Astrocyte (in vitro differentiated cells and primary cell): ENCODE results near the gene PML. TPM values are rescaled to one million over a fixed set of nuclear protein-coding genes. Genes with fewer than 3 reads are reported as not detected.

ENCODE experiments used
- DNase-seq: peaks from one replicate; pipeline ENCODE4 v3.0.0-alpha.2; 2010; ENCODE audit warnings: low read depth
- FAIRE-seq: peaks from 2 replicates; lab custom pipeline; 2011; peaks lifted over from hg19 to GRCh38; lab: Jason Lieb, UNC
- H2AFZ ChIP-seq: 2 replicates; pipeline ENCODE4 v1.6.0; 2012; ENCODE audit warnings: low read depth, low read length, inconsistent platforms
- H3K27ac ChIP-seq: 2 replicates; pipeline ENCODE4 v1.5.1; 2011; ENCODE audit warnings: low read depth, low read length, inconsistent platforms
- H3K27me3 ChIP-seq: 2 replicates; pipeline ENCODE4 v1.6.0; 2011; ENCODE audit warnings: low read length, inconsistent platforms; ENCODE audit not compliant: insufficient read depth
- H3K36me3 ChIP-seq: 2 replicates; pipeline ENCODE4 v1.5.1; 2011; ENCODE audit warnings: low read length, inconsistent platforms; ENCODE audit not compliant: insufficient read depth
- H3K4me1 ChIP-seq: 2 replicates; pipeline ENCODE4 v1.5.1; 2011; ENCODE audit warnings: low read length, inconsistent platforms; ENCODE audit not compliant: insufficient read depth
- H3K4me2 ChIP-seq: 2 replicates; pipeline ENCODE4 v1.6.0; 2012; ENCODE audit warnings: low read length, inconsistent platforms
- H3K4me3 ChIP-seq: 2 replicates; pipeline ENCODE4 v1.5.1; 2011; ENCODE audit warnings: low read depth, mild to moderate bottlenecking, low read length, inconsistent platforms; ENCODE audit not compliant: insufficient read depth
- H3K79me2 ChIP-seq: 2 replicates; pipeline ENCODE4 v1.6.0; 2012; ENCODE audit warnings: mild to moderate bottlenecking, low read length, inconsistent platforms; ENCODE audit not compliant: insufficient read depth
- H3K9ac ChIP-seq: 2 replicates; pipeline ENCODE4 v1.6.0; 2012; ENCODE audit warnings: mild to moderate bottlenecking, low read length, inconsistent platforms
- H3K9me3 ChIP-seq: 2 replicates; pipeline ENCODE4 v1.5.1; 2012; ENCODE audit warnings: low read depth, mild to moderate bottlenecking, low read length, inconsistent platforms; ENCODE audit not compliant: insufficient read depth
- H4K20me1 ChIP-seq: 2 replicates; pipeline ENCODE4 v1.6.0; 2012; ENCODE audit warnings: low read length, inconsistent platforms; ENCODE audit not compliant: insufficient read depth
- H3K27ac Mint-ChIP-seq: one replicate; pipeline ENCODE4 v1.8.0; 2021; ENCODE audit warnings: mild to moderate bottlenecking, mixed read lengths; ENCODE audit not compliant: unreplicated experiment
- H3K27me3 Mint-ChIP-seq: one replicate; pipeline ENCODE4 v1.8.0; 2021; ENCODE audit warnings: low read depth, mixed read lengths; ENCODE audit not compliant: unreplicated experiment
- H3K36me3 Mint-ChIP-seq: one replicate; pipeline ENCODE4 v1.8.0; 2021; ENCODE audit warnings: low read depth, mixed read lengths; ENCODE audit not compliant: unreplicated experiment
- H3K4me1 Mint-ChIP-seq: one replicate; pipeline ENCODE4 v1.8.0; 2021; ENCODE audit warnings: low read depth, mixed read lengths; ENCODE audit not compliant: unreplicated experiment
- H3K4me3 Mint-ChIP-seq: one replicate; pipeline ENCODE4 v1.8.0; 2021; ENCODE audit warnings: mild to moderate bottlenecking, moderate library complexity, mixed read lengths; ENCODE audit not compliant: unreplicated experiment
- H3K9me3 Mint-ChIP-seq: one replicate; pipeline ENCODE4 v1.8.0; 2021; ENCODE audit warnings: mild to moderate bottlenecking, mixed read lengths; ENCODE audit not compliant: unreplicated experiment
- CTCF ChIP-seq: IDR thresholded peaks from 2 replicates; pipeline ENCODE4 v1.5.1; 2011; ENCODE audit warnings: low read depth, mild to moderate bottlenecking, inconsistent platforms, low read length, moderate library complexity; ENCODE audit not compliant: insufficient read depth
- EZH2 ChIP-seq: IDR thresholded peaks from 2 replicates; pipeline ENCODE4 v1.6.1; 2012; ENCODE audit warnings: mild to moderate bottlenecking, low read length, inconsistent platforms; ENCODE audit not compliant: insufficient read depth
- total RNA-seq: library from RNA; stranded (reverse); gene quantifications from 2 replicates; pipeline ENCODE4 v1.2.1, GENCODE V29; 2021

Gene PML
- total RNA-seq, 1 donor from 2014 or later: 116 TPM

GRCh38 chr15:74042603-74043424 is 48.3 kb downstream of the PML start:
- Mint-ChIP-seq H3K9me3 (no peaks in the 10 kb centered on the region), H3K36me3 (peaks cover 23% of the 10 kb centered on the region), H3K4me3 (no peak overlapping the region), H3K27ac (no peak overlapping the region), H3K4me1 (peaks cover 31% of the 10 kb centered on the region), H3K27me3 (peaks cover 2% of the 10 kb centered on the region)
- Histone ChIP-seq H3K4me1 (peaks cover 29% of the 10 kb centered on the region), H3K36me3 (no peaks in the 10 kb centered on the region), H4K20me1 (no peaks in the 10 kb centered on the region), H3K9ac (no peak overlapping the region), H3K9me3 (no peaks in the 10 kb centered on the region), H3K27ac (no peak overlapping the region), H3K4me3 (no peak overlapping the region), H3K79me2 (no peaks in the 10 kb centered on the region), H3K4me2 (no peak overlapping the region), H3K27me3 (no peaks in the 10 kb centered on the region), H2AFZ (no peak overlapping the region)
- DNase-seq (no peak), FAIRE-seq (no peak)
- TF ChIP-seq CTCF: no peak
- no peak for TF ChIP-seq EZH2

DNA sequence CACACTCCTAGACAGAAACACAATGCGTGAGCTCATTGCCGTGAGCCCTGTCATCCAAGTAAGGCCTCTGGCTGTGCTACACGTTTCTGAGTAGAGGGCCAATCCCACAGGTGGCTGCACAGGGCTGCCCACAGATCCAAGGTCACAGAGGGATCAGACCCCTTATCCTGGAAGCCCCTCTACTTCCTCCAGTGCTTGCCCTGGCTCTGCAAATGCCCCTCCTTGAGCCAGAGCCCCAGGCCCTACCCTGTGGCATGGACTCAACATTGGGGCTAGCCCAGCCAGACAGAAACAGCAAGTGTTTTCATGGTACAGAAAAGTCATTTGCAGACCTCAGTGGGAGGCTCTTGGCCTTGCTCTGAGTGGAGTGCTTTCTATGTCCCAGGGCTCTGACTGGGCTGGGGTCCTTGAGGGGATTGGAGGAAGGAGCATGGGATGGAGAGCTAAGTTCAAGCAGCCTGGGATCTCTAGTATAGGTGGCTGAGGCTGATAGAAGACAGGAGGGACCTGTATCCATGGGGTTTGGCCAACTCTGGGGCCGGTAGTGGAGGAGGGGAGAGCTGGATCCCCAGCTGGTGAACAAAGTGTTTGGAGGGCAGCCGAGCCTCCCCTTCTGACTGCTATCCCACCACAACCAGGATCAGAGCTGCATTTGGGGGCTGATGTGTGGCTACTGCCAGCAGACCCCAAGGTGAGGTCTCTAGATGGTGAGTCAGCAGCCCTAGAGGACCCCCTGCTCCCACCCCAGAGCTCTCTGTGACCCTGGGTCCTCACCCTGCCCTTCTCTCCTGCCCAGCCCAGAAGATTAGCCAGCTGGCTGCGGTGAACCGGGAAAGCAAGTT is 49.1 kb downstream of the PML start:
- DNase-seq (no peak), FAIRE-seq (no peak)
- Histone ChIP-seq H3K9me3 (no peaks in the 10 kb centered on the region), H3K27ac (no peak overlapping the region), H4K20me1 (no peaks in the 10 kb centered on the region), H3K79me2 (no peaks in the 10 kb centered on the region), H3K4me3 (no peak overlapping the region), H3K27me3 (no peaks in the 10 kb centered on the region), H2AFZ (no peak overlapping the region), H3K36me3 (no peaks in the 10 kb centered on the region), H3K4me2 (no peak overlapping the region), H3K4me1 (peaks cover 26% of the 10 kb centered on the region), H3K9ac (no peak overlapping the region)
- Mint-ChIP-seq H3K4me3 (no peak overlapping the region), H3K9me3 (no peaks in the 10 kb centered on the region), H3K4me1 (peaks cover 27% of the 10 kb centered on the region), H3K36me3 (peaks cover 20% of the 10 kb centered on the region), H3K27ac (no peak overlapping the region), H3K27me3 (peaks cover 2% of the 10 kb centered on the region)
- no peak for TF ChIP-seq CTCF
- TF ChIP-seq EZH2: no peak
